NT2/D1 (cell line): ENCODE data around the gene RNASE13.
"Not testable (repeated sequence)": the region's sequence is repeated elsewhere in the genome, so short reads cannot be mapped to it uniquely, and the experiment has no call there.

ENCODE experiments used
- DNase-seq: peaks from one replicate; pipeline ENCODE4 v3.0.0-alpha.2; 2011; ENCODE audit warnings: low read depth, low spot score
- H3K27me3 ChIP-seq: 2 replicates; pipeline ENCODE4 v1.6.0; 2011; ENCODE audit warnings: mild to moderate bottlenecking; ENCODE audit not compliant: insufficient read length, insufficient read depth
- H3K36me3 ChIP-seq: 2 replicates; pipeline ENCODE4 v1.6.1; 2011; ENCODE audit warnings: mild to moderate bottlenecking, low read length, mixed read lengths; ENCODE audit not compliant: insufficient read depth, insufficient read length
- H3K4me1 ChIP-seq: 2 replicates; pipeline ENCODE4 v1.5.1; 2011; ENCODE audit not compliant: insufficient read depth, insufficient read length
- H3K4me3 ChIP-seq: 2 replicates; pipeline ENCODE4 v1.5.1; 2011; ENCODE audit warnings: low read depth; ENCODE audit not compliant: insufficient read length
- H3K9ac ChIP-seq: 2 replicates; pipeline ENCODE4 v1.6.0; 2011; ENCODE audit warnings: low read depth; ENCODE audit not compliant: insufficient read length
- H3K9me3 ChIP-seq: 2 replicates; pipeline ENCODE4 v1.5.1; 2011; ENCODE audit warnings: mild to moderate bottlenecking, low read length; ENCODE audit not compliant: insufficient read depth
- SUZ12 ChIP-seq: IDR thresholded peaks from 2 replicates; pipeline ENCODE4 v1.6.1; 2011; ENCODE audit not compliant: insufficient read length, insufficient read depth; ENCODE audit errors: extremely low read depth
- YY1 ChIP-seq: IDR thresholded peaks from 2 replicates; pipeline ENCODE4 v1.6.1; 2011; ENCODE audit not compliant: insufficient read length, insufficient read depth
- ZNF274 ChIP-seq: IDR thresholded peaks from 2 replicates; pipeline ENCODE4 v1.6.1; 2011; ENCODE audit warnings: mild to moderate bottlenecking, low read depth, low read length

RNASE13 gene

GRCh38 chr14:21047378-21047781 lies 12.8 kb upstream of the RNASE13 start:
- Histone ChIP-seq H3K4me1 (peaks cover 3% of the 10 kb centered on the region), H3K9ac (no peak overlapping the region), H3K36me3 (no peaks in the 10 kb centered on the region), H3K27me3 (no peaks in the 10 kb centered on the region), H3K4me3 (no peak overlapping the region), H3K9me3 (no peaks in the 10 kb centered on the region)
- TF ChIP-seq ZNF274 (no peak), YY1 (no peak), SUZ12 (no peak)
- DNase-seq, result no peak

- DNase-seq, result no peak
- TF ChIP-seq ZNF274 (no peak), YY1 (no peak), SUZ12 (no peak)
- Histone ChIP-seq H3K4me1 (peaks cover 3% of the 10 kb centered on the region), H3K4me3 (no peak overlapping the region), H3K9me3 (no peaks in the 10 kb centered on the region), H3K27me3 (no peaks in the 10 kb centered on the region), H3K36me3 (no peaks in the 10 kb centered on the region), H3K9ac (no peak overlapping the region)
Measured at GRCh38 chr14:21043974-21044618, 9.5 kb upstream of the RNASE13 start.

DNA sequence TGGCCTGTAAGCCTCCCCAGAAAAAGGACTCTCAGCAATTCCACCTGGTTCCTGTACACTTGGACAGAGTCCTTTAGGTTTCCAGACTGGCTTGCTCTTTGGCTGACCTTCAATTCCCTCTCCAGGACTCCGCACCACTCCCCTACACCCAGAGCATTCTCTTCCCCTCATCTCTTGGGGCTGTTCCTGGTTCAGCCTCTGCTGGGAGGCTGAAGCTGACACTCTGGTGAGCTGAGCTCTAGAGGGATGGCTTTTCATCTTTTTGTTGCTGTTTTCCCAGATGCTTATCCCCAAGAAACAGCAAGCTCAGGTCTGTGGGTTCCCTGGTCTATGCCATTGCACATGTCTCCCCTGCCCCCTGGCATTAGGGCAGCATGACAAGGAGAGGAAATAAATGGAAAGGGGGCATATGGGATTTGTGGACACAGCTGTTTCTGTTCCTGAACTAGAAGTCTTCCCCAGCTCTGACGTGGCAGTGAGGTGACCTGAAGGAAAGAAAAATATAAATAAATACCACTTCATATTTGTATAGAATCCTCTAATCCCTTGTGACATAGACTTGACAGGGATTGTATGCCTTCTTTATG lies 8.9 kb upstream of the RNASE13 start:
- no peak for TF ChIP-seq SUZ12
- TF ChIP-seq YY1, result no peak
- TF ChIP-seq ZNF274, result no peak
- no peak overlapping the region for H3K4me3 ChIP-seq
- DNase-seq, result no peak
- no peaks in the 10 kb centered on the region for H3K36me3 ChIP-seq
- H3K9ac ChIP-seq, result no peak overlapping the region
- H3K27me3 ChIP-seq, result no peaks in the 10 kb centered on the region
- no peaks in the 10 kb centered on the region for H3K9me3 ChIP-seq
- peaks cover 3% of the 10 kb centered on the region for H3K4me1 ChIP-seq

GRCh38 chr14:21042918-21043317 lies 8.3 kb upstream of the RNASE13 start:
- no peaks in the 10 kb centered on the region for H3K36me3 ChIP-seq
- no peak for DNase-seq
- no peaks in the 10 kb centered on the region for H3K9me3 ChIP-seq
- H3K9ac ChIP-seq, result no peak overlapping the region
- H3K4me3 ChIP-seq, result no peak overlapping the region
- peaks cover 3% of the 10 kb centered on the region for H3K4me1 ChIP-seq
- TF ChIP-seq SUZ12 (no peak), ZNF274 (no peak), YY1 (no peak)
- no peaks in the 10 kb centered on the region for H3K27me3 ChIP-seq

GRCh38 chr14:21041676-21042433 lies 7.2 kb upstream of the RNASE13 start, which contains the start of gene RNASE7:
Gene RNASE7 (plus strand): TSS chr14:21042362. CDS start chr14:21042993, 631 bp downstream.
- Histone ChIP-seq H3K9me3 (no peaks in the 10 kb centered on the region), H3K4me3 (no peak within 1 kb of the TSS), H3K4me1 (peaks cover 3% of the 10 kb centered on the region), H3K9ac (no peak within 1 kb of the TSS), H3K27me3 (no peaks in the 10 kb centered on the region), H3K36me3 (no peaks in the 10 kb centered on the region)
- DNase-seq, result no peak
- TF ChIP-seq SUZ12 (no peak), ZNF274 (no peak), YY1 (no peak)

GRCh38 chr14:21040941-21041340 lies 6.3 kb upstream of the RNASE13 start:
- H3K36me3 ChIP-seq, H3K4me3 ChIP-seq, DNase-seq: not testable (repeated sequence)

GRCh38 chr14:21040370-21040925 lies 5.8 kb upstream of the RNASE13 start:
- H3K4me3 ChIP-seq, result no peak overlapping the region
- H3K9ac ChIP-seq, result no peak overlapping the region
- peaks cover 3% of the 10 kb centered on the region for H3K4me1 ChIP-seq
- TF ChIP-seq YY1 (no peak), SUZ12 (no peak), ZNF274 (no peak)
- H3K9me3 ChIP-seq, result no peaks in the 10 kb centered on the region
- no peak for DNase-seq
- no peaks in the 10 kb centered on the region for H3K36me3 ChIP-seq
- H3K27me3 ChIP-seq, result no peaks in the 10 kb centered on the region

More at GRCh38 chr14:21040941-21041340, 6.3 kb upstream of the RNASE13 start:
- not testable (repeated sequence) for H3K9ac ChIP-seq, H3K9me3 ChIP-seq, H3K27me3 ChIP-seq, H3K4me1 ChIP-seq
